Epithelial cell of proximal tubule (primary cell): ENCODE measurements around the gene TRIM15. TPM values are rescaled to one million over a fixed set of nuclear protein-coding genes. Genes with fewer than 3 reads are reported as not detected.
"Not testable (repeated sequence)": the region's sequence is repeated elsewhere in the genome, so short reads cannot be mapped to it uniquely, and the experiment has no call there.

Source experiments
- DNase-seq: peaks from one replicate; pipeline ENCODE4 v3.0.0-alpha.2; 2011; ENCODE audit warnings: low read depth
- H3K4me3 ChIP-seq: 2 replicates; pipeline ENCODE4 v1.5.1; 2011; ENCODE audit warnings: low read depth, mild to moderate bottlenecking, low read length
- CTCF ChIP-seq: conservative IDR thresholded peaks from 2 replicates; pipeline ENCODE4 v1.5.1; 2012; ENCODE audit warnings: low read depth, mild to moderate bottlenecking, low read length
- total RNA-seq: library from RNA; depleted of rRNA; stranded (reverse); fragments of >200 nt; gene quantifications from 2 replicates; pipeline ENCODE4 v1.2.3, GENCODE V29; 2015

TRIM15 gene
- total RNA-seq, 1 donor from 2014 or later, result not detected

- no peak for TF ChIP-seq CTCF
- peak within 1 kb of the TSS; percentile 79 for H3K4me3 ChIP-seq
- DNase-seq, result no peak
Measured at GRCh38 chr6:30212865-30213666, 49.7 kb downstream of the TRIM15 start, which contains the start of gene TRIM26. TRIM26 (minus strand) TSS chr6:30213406; CDS start chr6:30199103, 14,303 bp downstream.

GRCh38 chr6:30213667-30213956 is 50.3 kb downstream of the TRIM15 start:
- no peak for TF ChIP-seq CTCF
- peak overlapping the region; percentile 79 for H3K4me3 ChIP-seq
- no peak for DNase-seq

- peak overlapping the region; percentile 79 for H3K4me3 ChIP-seq
- no peak for DNase-seq
- no peak for TF ChIP-seq CTCF
Measured at GRCh38 chr6:30213957-30214656, 50.8 kb downstream of the TRIM15 start.

- TF ChIP-seq CTCF, result no peak
- no peak for DNase-seq
- peak overlapping the region; percentile 79 for H3K4me3 ChIP-seq
Measured at GRCh38 chr6:30214657-30214982, 51.3 kb downstream of the TRIM15 start.

- TF ChIP-seq CTCF, result no peak
- H3K4me3 ChIP-seq, result no peak overlapping the region
- DNase-seq, result no peak
Measured at GRCh38 chr6:30216096-30216495, 52.8 kb downstream of the TRIM15 start.

GRCh38 chr6:30219244-30219643 is 55.9 kb downstream of the TRIM15 start:
- no peak overlapping the region for H3K4me3 ChIP-seq
- no peak for DNase-seq
- TF ChIP-seq CTCF, result peak; percentile 96

- not testable (repeated sequence) for H3K4me3 ChIP-seq, DNase-seq
Measured at GRCh38 chr6:30221395-30221794, 58.0 kb downstream of the TRIM15 start.

- not testable (repeated sequence) for DNase-seq
Measured at GRCh38 chr6:30221956-30222355, 58.6 kb downstream of the TRIM15 start.

More at GRCh38 chr6:30221956-30222355, 58.6 kb downstream of the TRIM15 start:
- H3K4me3 ChIP-seq, result not testable (repeated sequence)
